KOPT-K1 (cell line): ENCODE data around the gene CROCC2.
"Not testable (repeated sequence)": the region's sequence is repeated elsewhere in the genome, so short reads cannot be mapped to it uniquely, and the experiment has no call there.

Source experiments
- H3K27ac ChIP-seq: fragments of 200-600 bp; sonication (generic); 2 replicates; pipeline ENCODE4 v1.5.1; 2016; ENCODE audit warnings: antibody characterized with exemption, mild to moderate bottlenecking, low read depth, low read length; ENCODE audit not compliant: poor library complexity, severe bottlenecking
- H3K36me3 ChIP-seq: fragments of 200-600 bp; sonication (generic); 2 replicates; pipeline ENCODE4 v1.5.1; 2017; ENCODE audit warnings: antibody characterized with exemption, mild to moderate bottlenecking, low read length, moderate library complexity; ENCODE audit not compliant: insufficient read depth
- H3K9me3 ChIP-seq: fragments of 200-600 bp; sonication (generic); 2 replicates; pipeline ENCODE4 v1.5.1; 2017; ENCODE audit warnings: antibody characterized with exemption, low read length, mild to moderate bottlenecking; ENCODE audit not compliant: insufficient read depth, poor library complexity, severe bottlenecking

Gene CROCC2

DNA sequence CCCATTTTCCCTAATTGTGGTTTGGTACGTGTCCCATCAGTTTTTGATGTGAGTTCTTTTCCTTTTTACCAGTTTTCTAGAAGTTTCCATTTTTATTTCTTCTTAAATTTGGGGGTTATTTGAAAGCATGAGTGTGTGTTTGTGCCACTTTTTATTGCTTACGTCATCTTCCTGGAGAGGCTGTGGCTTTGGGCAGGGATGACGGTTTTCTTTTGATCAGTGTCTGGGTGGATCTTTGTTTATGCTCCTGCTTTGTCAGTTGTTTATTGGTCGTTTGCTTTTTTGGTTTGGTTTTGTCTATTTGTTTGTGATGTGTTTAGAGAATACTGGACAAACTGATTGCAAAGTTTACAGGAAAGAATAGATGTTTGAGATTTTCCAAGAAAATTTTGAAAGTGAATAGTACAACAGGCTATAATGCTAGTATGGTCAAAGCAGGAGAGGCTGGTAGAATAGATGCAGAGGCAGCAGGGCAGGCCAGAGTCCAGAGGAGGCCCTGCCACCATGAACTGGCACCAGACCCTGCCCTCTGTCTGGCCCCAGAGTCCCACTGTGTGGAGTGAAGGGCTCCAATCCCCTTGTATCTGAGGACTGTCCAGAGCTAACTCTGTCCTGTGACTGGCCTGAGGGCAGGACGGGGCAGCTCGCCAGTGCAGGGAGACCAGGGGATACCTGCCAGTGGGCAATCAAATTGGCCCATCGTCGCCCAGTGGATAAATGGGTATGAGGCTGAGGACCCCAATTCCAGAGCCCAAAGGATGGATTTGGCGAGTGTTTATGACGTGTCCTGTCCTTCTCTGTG lies 68.8 kb downstream of the CROCC2 start:
- H3K36me3 ChIP-seq, result no peaks in the 10 kb centered on the region
- H3K27ac ChIP-seq, result no peak overlapping the region
- H3K9me3 ChIP-seq, result no peaks in the 10 kb centered on the region

DNA sequence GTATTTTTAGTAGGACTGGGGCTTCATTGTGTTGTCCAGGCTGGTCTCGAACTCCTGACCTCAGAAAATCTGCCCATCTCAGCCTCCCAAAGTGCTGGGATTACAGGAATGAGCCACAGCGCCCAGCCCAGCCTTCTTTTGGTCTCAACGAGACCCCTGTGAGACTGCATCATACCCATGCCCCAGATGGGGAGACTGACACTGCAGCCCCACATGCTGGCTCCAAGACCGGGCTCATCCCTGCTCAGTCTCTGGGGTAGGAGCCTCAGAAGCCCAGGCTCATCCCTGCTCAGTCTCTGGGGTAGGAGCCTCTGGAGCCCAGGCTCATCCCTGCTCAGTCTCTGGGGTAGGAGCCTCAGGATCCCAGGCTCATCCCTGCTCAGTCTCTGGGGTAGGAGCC lies 69.8 kb downstream of the CROCC2 start:
- not testable (repeated sequence) for H3K27ac ChIP-seq, H3K36me3 ChIP-seq, H3K9me3 ChIP-seq

DNA sequence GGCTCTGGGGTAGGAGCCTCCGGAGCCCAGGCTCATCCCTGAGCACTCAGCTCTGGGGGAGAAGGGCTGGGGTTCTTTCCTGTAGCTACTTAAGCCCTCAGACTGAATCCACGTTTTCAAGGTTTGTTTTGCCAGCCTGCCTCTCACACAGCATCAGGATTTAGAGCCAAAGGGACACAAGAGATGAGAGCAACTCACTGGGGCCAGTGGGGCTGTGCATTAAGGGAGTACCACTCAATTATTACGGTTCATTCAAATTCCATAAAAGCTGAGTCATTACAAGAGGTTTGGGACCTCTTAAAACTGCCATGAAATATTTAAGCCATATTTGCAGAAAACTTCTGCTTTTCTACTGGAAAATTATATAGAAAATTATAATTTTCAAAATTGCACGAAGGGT lies 75.1 kb downstream of the CROCC2 start:
- Histone ChIP-seq H3K27ac (no peak overlapping the region), H3K36me3 (no peaks in the 10 kb centered on the region), H3K9me3 (no peaks in the 10 kb centered on the region)

DNA sequence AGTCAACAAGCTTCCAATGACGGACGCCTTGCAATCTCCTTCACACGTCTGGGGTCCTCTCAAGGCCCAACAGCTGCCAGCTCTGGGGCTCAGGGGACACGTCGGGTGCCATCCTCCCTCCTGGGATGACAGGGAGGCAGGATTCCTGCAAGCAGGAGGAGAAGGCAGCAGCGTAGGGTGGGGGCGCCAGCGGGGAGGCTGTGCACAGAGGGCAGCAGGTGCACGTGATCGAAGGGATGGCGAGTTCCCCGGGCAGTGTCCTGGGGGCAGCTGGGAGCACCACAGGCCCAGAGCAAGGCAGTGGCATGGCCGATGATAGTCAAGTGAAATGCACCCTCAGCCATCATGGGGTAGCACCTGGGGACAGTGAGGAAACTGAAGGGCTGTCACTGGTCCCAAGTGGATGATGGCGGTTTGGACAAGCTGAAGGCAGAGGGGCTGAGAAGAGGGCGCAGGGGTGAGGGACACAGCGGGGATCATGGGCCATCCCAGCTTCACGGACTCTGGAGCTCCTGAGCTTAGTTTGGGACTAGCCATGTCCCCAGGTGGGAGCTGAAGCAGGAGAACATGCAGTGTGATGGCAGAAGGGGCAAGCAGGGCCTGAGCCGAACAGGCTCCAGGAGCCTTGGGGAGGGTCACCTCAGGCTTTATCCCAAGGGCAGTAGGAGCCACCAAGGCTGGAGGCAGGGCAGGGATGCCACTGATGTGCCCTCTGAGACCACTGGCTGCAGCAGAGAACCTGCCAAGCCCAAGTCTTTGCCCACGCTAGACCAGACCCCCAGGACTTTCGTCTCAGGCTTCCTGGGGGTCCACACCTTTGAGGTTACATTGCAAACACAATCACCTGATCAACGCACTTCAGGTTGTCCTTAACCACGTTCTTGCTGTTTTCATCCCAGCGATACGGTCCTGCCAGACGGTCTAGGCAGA lies 76.0 kb downstream of the CROCC2 start:
- no peaks in the 10 kb centered on the region for H3K9me3 ChIP-seq
- H3K27ac ChIP-seq, result no peak overlapping the region
- H3K36me3 ChIP-seq, result no peaks in the 10 kb centered on the region

DNA sequence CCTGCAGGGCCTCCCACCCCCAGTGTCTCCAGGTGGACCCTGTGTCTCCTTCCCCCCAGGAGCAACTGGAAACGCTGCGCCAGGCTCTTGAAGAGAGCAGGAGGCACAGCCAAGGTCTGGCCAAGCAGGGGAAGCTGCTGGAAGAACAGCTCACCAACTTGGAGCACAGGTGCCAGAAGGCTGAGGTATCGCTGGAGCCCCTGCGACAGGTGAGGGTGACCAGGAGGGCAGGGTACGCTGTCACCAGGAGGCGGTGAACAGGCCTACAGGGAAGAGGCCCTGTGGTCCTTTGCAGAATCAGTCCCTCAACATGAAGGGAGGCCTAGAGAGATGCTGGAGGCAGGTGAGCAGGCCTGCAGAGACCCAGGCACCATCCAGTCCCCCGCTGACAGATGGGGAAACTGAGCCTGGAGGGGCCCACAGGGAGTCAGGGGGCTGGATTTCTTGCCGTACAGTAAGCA lies 76.7 kb downstream of the CROCC2 start:
- H3K36me3 ChIP-seq, result no peaks in the 10 kb centered on the region
- H3K27ac ChIP-seq, result no peak overlapping the region
- H3K9me3 ChIP-seq, result no peaks in the 10 kb centered on the region

DNA sequence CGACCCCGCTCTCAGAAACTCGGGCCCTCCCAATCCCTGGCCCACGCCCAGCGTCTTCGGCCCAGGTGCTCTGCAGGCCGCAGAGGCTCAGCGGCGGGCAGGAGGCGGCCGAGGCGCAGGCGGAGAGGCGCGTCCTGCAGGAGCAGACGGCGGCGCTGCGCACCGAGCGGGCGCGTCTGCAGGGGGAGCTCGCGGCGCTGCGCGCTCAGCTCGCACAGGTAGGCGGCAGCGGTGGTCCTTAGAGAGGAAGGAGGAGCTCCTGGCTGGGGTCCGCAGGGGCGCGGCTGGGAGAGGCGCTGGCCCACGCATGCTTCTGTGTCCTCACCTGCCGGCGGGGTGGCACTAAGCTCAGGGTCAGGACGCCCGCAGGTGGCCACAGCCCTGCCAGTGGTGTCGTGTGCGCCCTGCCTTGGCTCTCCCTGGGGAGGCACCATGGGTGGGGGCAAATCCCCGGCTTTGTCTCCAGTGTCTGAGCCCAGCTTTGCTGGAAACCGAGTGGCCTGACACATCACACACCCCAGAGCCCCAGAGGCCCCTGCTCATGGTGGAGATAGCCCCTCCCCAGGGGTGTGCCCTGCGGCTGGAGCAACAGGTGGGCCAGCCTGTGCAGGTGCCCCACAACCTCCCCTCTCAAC lies 77.3 kb downstream of the CROCC2 start:
- no peak overlapping the region for H3K27ac ChIP-seq
- no peaks in the 10 kb centered on the region for H3K9me3 ChIP-seq
- no peaks in the 10 kb centered on the region for H3K36me3 ChIP-seq

DNA sequence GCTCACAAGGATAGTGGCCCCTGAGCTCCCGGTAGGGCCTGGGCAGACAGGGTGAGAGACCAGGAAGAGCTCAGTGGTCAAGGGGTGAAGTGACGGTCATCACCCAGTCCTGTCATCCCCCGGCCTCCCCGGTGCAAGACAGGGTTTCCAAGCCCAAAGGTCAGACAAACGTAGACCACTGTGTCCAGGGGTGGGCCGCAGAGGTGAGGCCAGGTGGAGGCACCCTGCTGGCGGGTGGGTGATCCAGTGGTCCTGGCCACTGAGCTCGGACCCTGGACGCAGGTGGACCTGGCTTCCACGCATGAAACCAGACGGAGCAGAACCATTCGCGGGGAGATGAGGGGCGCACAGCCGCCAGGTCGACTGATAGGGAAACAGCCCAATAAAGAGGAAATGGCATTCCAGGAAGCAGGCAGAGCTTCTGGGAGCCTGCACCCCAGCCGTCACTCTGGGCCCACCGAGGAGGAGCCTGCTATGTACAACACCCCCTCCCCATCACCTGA lies 77.9 kb downstream of the CROCC2 start:
- Histone ChIP-seq H3K36me3 (no peaks in the 10 kb centered on the region), H3K27ac (no peak overlapping the region), H3K9me3 (no peaks in the 10 kb centered on the region)

DNA sequence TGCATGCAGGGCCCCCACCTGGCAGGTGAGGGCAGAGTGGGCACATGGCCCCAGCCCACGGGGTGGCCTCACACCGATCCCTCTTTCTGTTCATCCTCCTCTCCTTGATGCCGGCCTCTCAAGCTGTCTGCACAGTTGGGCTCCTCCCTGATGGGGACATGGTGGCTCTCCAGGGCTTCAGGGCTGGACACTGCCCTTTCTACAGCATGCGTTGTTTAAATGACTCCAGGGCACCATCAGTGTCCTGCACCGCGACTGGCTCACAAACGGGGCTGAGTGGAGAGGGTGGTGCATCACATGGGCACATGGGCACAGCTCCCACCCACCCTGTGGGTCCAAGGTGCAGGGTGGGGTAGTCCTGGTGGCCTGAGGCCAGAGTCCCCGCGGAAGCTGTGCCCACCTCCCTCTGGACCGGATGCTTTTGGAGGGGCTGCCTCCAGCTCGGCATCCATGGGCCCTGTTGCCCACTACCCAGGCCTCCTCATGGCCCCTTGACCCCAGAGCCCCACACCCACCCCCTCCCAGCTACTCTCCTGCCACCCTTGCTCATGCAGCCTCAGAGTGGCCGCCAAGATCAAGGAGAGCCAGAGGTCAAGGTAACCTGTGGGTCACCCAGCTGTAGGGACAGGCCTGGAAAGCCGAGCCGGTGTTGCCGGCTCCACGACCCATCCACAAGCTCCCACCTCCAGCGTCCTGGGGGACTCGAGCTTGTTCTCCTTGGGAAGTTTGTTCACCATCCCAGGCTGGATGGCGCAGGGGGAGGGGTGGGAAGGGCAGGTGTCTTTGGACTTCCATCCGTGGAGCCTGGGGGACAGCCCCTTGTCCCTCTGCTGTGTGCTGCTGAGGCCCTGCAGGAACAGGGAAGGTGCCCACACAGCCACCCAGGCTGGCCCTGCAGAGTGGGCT lies 80.0 kb downstream of the CROCC2 start:
- H3K27ac ChIP-seq, result no peak overlapping the region
- H3K36me3 ChIP-seq, result no peaks in the 10 kb centered on the region
- no peaks in the 10 kb centered on the region for H3K9me3 ChIP-seq

DNA sequence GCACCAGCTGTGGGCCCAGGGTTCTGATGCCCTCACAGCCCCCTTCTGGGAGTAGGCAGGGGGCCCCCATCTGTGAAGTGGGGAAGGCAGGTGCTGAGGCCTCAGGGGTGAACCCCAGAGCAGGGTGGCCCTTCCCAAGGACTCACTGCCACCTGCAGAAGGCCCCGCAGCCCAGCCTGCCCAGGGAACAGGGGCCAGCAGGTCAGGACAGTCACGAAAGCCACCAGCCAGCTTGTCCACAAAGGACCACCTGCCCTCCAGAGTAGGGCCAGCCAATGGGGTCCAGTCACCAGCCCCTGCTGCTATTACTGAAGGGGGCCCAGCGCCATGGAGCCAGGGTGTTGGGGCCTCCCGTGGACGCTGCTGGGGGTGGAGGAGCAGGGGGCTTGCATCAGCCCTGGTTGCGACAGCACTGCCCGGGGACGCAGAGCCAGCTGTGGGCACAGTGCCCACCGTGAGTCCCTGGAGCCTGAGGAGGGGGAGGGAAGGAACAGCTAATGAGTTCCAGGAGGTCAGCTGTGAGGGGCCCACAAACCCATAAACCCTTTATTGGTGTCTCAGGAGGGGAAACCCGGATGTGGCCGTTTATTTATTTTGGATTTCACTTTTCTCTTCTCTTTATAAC lies 80.8 kb downstream of the CROCC2 start:
- Histone ChIP-seq H3K36me3 (no peaks in the 10 kb centered on the region), H3K9me3 (no peaks in the 10 kb centered on the region), H3K27ac (no peak overlapping the region)

DNA sequence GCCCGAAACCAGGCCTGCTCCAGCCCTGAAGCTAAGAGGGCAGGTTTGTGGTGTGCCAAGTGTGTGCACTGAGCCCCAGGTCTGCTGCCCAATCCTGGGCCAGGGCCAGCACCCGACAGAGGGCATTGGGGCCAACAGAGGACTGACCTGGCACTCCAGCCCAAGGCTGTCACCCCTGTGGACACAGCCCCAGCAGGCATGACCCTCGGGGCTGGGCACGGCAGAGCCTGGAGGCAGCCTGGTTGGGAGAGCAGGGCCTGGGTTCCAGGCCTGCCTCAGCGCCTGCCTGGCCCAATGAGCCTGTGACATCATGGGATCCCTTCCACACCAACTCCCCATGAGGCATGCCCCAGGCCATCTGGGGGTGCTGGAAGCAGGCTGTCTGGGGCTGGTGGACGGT lies 81.5 kb downstream of the CROCC2 start:
- Histone ChIP-seq H3K9me3 (no peaks in the 10 kb centered on the region), H3K27ac (no peak overlapping the region), H3K36me3 (no peaks in the 10 kb centered on the region)

DNA sequence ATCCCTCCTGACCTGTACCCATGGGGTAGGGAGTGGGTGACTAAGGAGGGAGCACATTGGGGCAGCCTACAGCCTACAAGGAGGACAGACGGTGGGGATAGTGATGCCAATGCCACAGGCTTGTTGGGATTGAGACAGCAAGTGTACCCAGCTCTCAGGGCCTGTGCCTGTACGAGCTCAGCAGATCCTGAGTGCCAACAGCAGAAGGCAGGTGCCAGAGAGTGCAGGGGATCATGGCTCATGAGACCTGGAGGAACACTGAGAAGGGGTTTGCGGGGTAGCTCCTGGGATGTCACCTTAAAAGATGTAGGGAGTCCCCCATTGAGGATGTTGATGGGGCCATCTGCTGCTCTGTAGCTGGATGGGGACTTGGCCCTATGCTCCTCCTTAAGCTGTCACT lies 82.0 kb downstream of the CROCC2 start:
- Histone ChIP-seq H3K36me3 (no peaks in the 10 kb centered on the region), H3K9me3 (no peaks in the 10 kb centered on the region), H3K27ac (no peak overlapping the region)

DNA sequence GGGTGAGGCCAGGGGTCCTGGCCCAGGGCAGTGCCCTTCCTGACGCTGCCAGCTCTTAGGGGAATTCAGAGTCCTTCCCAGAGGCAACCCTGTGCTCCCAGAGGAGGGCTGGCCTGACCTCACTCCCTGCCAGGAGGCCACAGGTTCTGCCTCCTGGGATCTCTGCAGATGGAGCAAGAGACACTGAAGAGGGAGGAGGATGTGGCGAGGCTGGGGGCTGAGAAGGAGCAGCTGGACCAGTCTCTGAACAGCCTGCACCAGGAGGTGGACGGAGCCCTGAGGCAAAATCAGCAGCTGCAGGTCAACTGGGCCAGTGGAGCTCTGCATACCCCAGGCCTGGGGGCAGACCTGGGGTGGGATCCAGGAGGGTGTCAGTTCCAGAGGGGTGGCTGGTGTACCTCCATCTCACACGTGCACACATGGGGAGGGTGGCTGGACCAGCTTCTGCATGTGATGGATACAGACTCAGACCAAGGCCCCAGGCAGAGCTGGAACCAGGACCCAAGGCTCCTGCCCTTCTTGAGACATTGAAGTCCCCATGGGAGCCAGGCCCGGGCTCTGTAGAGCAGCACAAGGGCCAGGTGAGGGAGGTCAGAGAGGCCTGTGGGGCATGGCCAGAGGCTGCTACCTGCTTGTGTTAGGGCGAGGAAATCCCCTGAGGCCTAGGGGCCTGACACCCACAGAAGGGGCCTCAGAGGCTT lies 82.6 kb downstream of the CROCC2 start:
- Histone ChIP-seq H3K27ac (no peak overlapping the region), H3K9me3 (no peaks in the 10 kb centered on the region), H3K36me3 (no peaks in the 10 kb centered on the region)

DNA sequence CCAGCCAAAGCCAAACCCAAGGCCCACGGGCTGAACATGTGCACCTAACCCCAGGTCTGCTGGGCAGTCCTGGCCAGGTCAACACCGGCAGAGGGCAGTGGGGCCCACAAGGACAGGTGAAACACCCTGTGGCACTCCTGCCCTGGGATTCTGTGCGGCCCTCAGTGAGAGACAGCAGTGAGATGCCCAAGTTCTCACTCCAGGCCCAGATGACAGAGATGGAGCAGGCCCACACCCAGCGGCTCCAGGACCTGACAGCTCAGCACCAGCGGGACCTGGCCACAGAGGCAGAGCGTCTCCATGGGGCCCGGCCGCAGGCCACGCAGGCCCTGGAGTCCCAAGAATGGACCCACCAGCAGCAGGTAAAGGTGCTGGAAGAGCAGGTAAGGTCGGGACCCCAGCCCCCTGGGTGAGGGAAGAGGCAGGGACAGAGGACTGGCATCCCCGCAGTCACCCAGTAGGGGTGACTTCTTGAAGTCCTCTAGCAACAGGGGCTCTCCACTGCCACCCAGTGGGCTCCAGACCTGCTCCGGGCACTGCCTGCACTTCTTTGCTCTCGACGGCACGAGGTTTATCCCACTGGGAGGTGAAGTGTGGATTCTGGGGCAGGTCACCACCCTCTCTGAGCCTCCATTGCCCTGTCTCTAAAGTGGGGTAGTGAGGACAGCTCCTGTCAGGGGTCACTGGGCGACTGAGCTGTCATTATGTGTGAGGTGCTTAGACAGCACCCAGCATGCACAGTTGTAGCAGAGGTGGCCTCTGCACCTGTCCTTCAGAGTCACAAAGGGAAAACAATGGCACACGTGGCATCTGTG lies 83.5 kb downstream of the CROCC2 start:
- no peak overlapping the region for H3K27ac ChIP-seq
- no peaks in the 10 kb centered on the region for H3K36me3 ChIP-seq
- no peaks in the 10 kb centered on the region for H3K9me3 ChIP-seq
